ENCODE measurements around the gene CCNY.
"Not testable (repeated sequence)": the region's sequence is repeated elsewhere in the genome, so short reads cannot be mapped to it uniquely, and the experiment has no call there.

CCNY gene

GRCh38 chr10:35412003-35412723, 75.9 kb downstream of the CCNY start:
- DNase-seq = no peak

GRCh38 chr10:35412900-35413491, 76.7 kb downstream of the CCNY start:
- DNase-seq = no peak

- DNase-seq = no peak
Measured at GRCh38 chr10:35413985-35414861, 77.9 kb downstream of the CCNY start.

GRCh38 chr10:35415505-35415904, 79.2 kb downstream of the CCNY start:
- no peak for DNase-seq

DNA sequence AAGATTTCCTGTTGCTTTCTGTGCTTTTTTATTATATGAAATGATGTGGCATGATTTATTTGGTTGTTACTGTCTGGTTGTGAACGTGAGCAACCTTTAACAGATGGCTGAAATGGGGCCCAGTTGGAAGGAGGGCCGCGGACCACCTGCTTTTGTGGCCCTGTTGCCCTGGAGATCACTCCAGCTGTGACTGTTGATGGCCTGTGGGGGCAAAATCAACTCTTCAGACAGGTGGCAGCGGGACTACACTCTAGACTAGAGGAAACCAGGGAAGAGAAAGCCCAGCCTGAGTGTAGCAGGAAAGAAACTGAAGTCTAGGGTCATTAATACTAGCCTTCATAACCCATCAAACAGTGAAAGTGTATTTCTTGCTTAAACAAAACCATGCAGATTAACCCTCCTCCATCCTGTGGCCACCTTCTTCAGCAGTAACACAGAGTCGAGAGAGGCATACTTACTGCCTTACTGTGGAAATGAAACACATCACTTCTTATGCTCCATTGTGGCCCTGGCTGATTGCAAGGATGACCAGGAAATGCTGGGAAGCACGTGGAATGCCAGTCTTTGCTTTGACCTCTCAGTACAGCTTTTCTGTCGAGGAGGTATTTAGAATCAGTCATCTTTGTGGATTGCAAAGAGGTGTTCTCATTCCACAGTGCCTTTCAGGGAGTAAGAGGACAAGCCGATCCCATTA, 80.5 kb downstream of the CCNY start:
- no peak for DNase-seq

DNA sequence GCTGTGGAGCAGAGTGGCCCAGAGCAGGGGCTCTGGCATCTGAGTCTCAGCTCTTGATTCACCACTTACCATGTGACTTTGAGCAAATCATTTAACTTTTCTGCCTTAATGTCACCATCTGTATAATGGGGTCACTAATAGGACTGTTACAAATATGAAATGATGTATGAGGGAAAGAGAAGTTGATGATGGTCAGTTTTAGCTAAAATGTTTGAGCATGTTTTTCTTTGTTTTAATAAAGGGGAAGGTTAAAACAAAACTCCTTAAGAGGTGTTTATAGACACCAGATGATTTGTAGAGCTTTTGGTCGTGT, 81.0 kb downstream of the CCNY start:
- DNase-seq = no peak

DNA sequence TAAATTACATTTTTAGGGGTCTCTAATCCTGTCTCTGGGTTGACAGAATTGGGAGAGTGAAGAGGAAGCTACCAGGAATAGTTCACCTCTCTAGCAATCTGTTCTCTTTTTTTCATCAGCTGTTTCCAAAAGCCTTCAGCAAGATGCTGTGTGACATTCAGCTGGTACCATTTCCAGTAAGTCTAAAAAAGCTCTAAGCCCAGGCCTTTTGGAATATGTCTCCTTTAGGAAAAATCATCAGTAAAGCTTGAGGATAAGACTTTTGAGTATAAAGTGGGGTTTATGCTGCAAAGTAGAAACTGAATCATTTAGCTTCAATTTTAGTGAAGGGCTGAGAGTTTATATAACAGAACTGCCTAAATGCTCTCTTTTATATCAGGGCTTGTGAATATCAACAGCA, 81.5 kb downstream of the CCNY start:
- DNase-seq = no peak

GRCh38 chr10:35418580-35418979, 82.3 kb downstream of the CCNY start:
- DNase-seq = not testable (repeated sequence)

DNA sequence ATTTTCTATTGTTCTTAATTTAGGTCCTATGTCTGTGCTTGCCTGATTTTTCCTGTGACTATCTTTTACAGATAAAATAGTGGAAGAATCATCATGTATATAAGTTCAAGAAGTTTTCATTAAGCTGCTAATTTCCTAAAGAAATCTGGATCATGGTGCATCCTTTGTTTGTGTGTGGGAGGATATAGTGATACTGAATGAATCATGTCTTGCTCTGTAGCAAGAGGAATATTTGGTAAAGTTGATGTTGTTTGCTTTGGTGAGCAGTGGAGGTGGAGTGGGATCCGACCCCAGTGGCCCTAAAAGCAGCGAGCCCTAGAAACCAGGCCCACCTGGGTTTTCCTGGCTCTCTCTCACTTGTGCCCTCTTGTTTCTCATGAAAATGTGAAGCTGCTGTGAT, 83.7 kb downstream of the CCNY start:
- no peak for DNase-seq

GRCh38 chr10:35420827-35421552, 84.7 kb downstream of the CCNY start:
- DNase-seq = no peak

GRCh38 chr10:35421553-35422178, 85.4 kb downstream of the CCNY start:
- no peak for DNase-seq

DNA sequence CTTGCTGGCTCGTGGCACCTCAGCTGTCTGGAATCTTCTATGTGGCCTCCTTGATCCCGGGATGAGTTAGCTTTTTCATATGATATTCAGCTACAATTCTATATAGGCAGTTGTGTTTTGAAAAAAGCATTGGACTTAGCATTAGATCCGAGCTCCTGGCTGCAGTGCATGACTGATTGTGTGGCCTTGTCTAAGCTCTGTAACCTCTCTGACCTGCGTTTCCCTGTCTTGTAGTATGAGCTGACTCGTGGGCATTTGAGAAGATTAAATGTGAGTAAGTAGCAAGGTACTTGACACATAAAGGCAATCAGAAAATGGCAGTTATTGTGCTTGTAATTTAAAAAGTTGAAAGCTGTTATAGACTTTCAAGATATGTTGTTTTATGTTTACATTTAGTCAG, 85.9 kb downstream of the CCNY start:
- no peak for DNase-seq

GRCh38 chr10:35423505-35424306, 87.4 kb downstream of the CCNY start:
- DNase-seq = no peak

GRCh38 chr10:35424680-35425285, 88.5 kb downstream of the CCNY start:
- no peak for DNase-seq

DNA sequence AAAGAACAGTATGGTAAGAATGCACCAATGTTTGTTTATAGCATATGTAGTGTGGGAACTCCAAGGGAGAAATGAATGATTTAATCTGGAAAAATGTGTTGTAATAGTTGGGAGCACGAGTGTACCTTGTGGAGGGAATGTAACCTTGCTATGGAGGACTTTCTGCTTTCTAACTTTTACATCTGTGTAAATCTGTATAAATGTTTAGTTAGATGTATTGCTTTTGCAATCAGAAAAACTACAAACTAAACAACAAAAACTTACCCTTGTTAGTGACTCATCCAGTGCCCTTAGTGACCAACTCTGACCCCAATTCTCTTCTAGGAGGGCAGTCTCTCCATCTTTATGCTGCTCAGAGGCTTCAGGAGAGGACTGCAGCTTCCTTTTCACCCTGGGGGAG, 89.3 kb downstream of the CCNY start:
- DNase-seq = no peak

DNA sequence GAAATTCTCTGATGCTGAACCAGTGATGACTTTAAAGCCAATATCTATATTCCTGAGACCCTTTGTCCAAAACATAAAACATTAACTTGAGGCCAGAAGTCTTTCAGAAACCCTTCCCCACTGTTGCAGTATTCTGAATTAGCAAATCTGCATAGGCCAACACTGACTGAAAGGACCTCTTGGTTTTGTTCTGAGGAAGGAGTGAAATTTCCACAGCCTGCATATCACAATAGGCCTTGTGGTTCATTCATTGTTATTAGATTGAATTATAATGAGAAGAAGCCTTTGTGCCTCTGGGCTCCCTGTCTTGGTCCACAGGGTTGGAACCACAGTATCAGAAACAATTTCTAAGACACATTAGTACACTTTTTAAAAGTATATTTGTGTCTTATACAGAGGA, 90.3 kb downstream of the CCNY start:
- DNase-seq = no peak

DNA sequence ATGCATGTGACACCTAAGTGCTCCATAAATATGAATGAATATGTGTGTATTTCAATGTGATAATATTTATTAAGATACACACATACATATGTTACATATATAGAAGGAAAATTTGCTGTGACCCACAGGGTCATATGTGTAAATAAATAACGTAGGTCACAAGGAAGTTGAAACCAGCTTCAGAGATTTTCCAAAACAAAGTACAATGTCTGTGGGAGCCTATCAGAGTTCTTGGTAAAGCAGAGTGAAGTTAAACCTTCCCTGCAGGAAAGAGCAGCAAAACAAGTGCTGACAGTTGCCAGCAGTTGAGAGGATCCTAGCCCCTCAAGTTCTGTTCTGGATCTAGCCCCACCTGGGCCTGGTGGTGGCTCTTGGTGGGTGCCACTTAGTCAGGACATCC, 91.2 kb downstream of the CCNY start:
- no peak for DNase-seq

DNA sequence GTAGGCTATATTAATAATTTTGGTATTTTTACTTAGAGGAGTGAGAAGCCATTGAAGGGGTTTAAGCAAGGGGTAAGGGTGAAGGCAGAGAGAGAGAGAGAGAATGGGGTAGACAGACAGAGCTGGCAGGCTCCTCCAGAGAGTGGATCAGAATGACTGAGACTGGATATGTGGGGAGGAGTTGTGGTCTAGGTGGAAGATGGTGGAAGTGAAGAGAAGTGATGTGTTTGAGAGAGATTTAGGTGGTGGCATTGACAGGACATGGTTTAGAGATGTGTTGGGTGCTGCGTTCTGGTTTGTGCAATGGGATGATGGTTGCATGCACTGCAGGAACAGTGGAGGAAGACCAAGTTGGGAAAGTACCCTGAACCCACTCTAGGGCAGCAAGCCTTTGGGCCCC, 92.2 kb downstream of the CCNY start:
- DNase-seq = no peak

DNA sequence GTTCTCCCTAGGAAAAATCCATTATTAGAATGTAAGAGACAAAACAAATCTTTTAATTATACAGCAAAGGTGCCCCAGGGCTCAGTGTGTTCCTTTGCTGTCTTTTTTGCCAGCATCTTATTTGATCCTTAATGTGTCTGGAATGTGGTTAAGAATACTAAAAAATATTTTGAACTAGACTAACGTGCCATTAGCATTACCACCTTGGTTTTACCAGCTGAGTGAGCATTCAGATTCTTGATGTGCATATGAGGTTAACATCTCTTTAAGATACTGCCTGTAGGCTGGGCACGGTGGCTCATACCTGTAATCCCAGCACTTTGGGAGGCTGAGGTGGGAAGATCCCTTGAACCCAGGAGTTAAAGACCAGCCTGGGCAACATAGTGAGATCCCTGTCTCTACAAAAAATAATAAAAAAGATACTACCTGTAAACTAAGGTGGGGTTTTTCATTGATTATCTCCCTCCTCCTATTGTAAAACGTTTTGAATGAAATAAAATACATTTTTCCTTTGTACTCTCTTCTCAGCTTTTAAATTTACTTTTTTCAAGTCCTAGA, 96.6 kb downstream of the CCNY start:
- no peak for DNase-seq

- DNase-seq = no peak
Measured at GRCh38 chr10:35433851-35434426, 97.6 kb downstream of the CCNY start.

Data from NCI-H446 treated with DMSO at 0.1 percent for 48 hours (cell line).